RWPE1 (cell line): Measurements from ENCODE around the gene CPNE8.

ENCODE experiments used
- CTCF ChIA-PET: fragments of 350-600 bp; sonication (Branson Sonifier 250); formaldehyde crosslinking; extraction: SDS; loops from one replicate; lab custom pipeline; 2021; lab: Yijun Ruan, JAX
- POLR2A ChIA-PET: fragments of 400-600 bp; formaldehyde crosslinking; extraction: SDS; loops from one replicate; lab custom pipeline; 2020; ENCODE audit warnings: antibody characterized with exemption; ENCODE audit not compliant: low non-redundant PET; lab: Yijun Ruan, JAX
- DNase-seq: peaks from one replicate; pipeline ENCODE4 v3.0.0; 2012; ENCODE audit warnings: low spot score
- H3K27ac ChIP-seq: fragments of 450-650 bp; 2 replicates; pipeline ENCODE4 v1.5.1; 2017
- CTCF ChIP-seq: fragments of 450-650 bp; conservative IDR thresholded peaks from 2 replicates; pipeline ENCODE4 v1.5.1; 2017; ENCODE audit warnings: low read depth, mild to moderate bottlenecking

Gene CPNE8

DNA sequence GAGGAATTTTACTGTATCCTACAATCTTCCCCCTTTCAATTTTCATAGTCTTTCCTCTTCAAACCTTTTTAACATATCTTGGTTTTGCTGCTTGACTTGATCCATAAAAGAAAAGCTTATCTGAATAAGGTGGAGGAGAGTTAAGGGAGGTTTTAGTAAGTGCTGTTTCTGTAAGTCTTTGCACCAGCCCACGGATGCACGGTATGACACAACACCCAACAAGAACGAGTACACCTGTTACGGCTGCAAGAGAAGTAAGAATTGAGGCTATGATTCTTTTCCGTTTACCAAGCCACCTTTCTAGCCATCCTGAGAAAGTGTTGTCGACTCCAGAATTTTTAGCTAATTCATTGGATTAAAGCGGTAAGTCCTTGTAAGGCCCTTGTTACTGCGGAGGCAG lies 26.1 kb upstream of the CPNE8 start:
- no peak for TF ChIP-seq CTCF
- no peak overlapping the region for H3K27ac ChIP-seq
- ChIA-PET CTCF (interaction anchor here (0.7 to 1.1 kb wide), 2 partner anchors 10 to 761 kb away, joined by 4 to 8 read pairs; no protein-coding TSS in a partner anchor), POLR2A (no interaction called here)
- DNase-seq = no peak

DNA sequence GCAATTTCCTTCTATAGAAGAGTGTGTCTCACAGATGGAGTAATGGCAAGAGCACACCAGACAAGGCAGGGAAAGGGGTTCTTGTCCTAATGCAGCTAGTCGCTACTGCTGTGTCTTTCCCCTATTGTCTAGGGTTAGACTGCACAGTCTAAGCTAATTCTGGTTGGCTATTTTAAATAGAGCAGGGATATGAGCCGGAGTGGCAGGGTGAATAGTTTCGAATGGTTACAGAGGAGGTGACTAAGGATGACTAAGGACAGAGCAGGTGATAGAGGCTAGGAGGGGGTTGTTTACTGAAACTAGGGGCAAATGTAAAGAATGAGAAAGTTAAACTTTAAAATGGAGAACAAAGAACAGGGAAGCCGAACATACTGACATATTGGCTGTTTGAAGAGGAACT lies 25.6 kb upstream of the CPNE8 start:
- ChIA-PET POLR2A (no interaction called here), CTCF (no interaction called here)
- no peak for DNase-seq
- no peak for TF ChIP-seq CTCF
- no peak overlapping the region for H3K27ac ChIP-seq

DNA sequence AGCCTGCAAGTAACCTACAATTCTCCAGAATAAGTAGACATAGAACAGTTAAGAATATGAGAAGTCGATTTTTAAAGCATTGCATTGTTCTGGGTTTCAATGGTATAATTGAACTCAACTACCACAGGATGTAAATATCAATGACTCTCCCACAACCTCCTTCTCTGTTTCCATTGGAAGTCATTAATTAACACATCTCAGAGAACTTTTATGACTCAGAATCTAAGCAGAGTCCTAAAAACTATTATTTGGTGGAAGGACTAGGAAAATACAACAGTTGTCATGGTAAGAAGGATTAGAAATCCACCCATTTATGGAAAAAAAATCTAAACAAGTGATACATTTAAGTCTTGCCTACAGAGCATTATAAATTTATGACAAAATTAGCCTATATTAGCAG lies 21.1 kb upstream of the CPNE8 start:
- no peak overlapping the region for H3K27ac ChIP-seq
- DNase-seq = no peak
- CTCF ChIA-PET = no interaction called here
- POLR2A ChIA-PET = no interaction called here
- no peak for TF ChIP-seq CTCF

DNA sequence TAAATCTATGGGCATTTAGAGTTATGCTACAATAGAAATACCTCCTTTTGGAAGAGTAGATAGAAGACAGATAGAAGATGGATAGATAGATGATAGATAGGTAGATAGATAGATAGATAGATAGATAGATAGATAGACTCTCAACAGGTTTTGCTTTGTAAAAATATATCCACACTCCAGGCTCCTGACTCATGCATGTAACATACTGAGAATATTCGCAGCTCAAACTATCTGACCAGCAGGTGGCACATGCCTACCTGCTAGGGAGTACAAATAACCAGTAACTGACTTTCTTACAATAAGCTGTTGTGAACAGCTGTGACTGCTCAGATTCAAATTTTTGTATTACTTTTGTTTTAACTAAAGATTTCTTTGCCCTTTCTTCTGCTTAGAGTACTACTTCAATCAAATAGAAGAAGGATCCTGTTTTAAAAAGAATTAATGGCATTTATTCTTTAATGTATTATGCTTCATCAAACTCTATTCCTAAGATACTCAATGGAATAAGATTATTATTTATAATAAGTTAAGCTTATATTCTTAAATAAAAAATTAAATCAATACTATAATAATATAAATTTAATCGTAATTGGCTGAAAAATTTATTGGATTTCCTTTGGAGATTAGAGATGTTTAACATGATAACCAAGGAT lies 15.8 kb upstream of the CPNE8 start:
- peak; percentile 77 for TF ChIP-seq CTCF
- DNase-seq = peak; percentile 54
- no peak overlapping the region for H3K27ac ChIP-seq
- ChIA-PET CTCF (interaction anchor here (0.6 to 1.5 kb wide), 13 partner anchors 10 to 979 kb away, joined by 3 to 13 read pairs (median 4); partner anchors contain the start of gene CPNE8), POLR2A (no interaction called here)

- TF ChIP-seq CTCF = no peak
- DNase-seq = peak; percentile 82
- ChIA-PET CTCF (interaction anchor here (0.6 to 1.3 kb wide), 3 partner anchors 9 to 149 kb away, joined by 3 to 5 read pairs (median 5); no protein-coding TSS in a partner anchor), POLR2A (no interaction called here)
- no peak overlapping the region for H3K27ac ChIP-seq
Measured at GRCh38 chr12:38919191-38919590, 13.8 kb upstream of the CPNE8 start.

GRCh38 chr12:38915429-38916182 lies 10.2 kb upstream of the CPNE8 start:
- no peak overlapping the region for H3K27ac ChIP-seq
- TF ChIP-seq CTCF = no peak
- DNase-seq = no peak
- ChIA-PET CTCF (interaction anchor here (0.6 kb wide), 1 partner anchor 429 kb away, joined by 3 read pairs; no protein-coding TSS in a partner anchor), POLR2A (interaction anchor here (0.7 kb wide), 1 partner anchor 358 kb away, joined by 3 read pairs; no protein-coding TSS in a partner anchor)
